HEK293T (cell line): ENCODE measurements around the gene MYL12B.

ENCODE experiments used
- FOXA1 ChIP-seq: fragments of 450-650 bp; IDR thresholded peaks from 2 replicates; pipeline ENCODE4 v1.6.1; 2016; ENCODE audit warnings: mild to moderate bottlenecking
- FOXM1 ChIP-seq: fragments of 450-650 bp; IDR thresholded peaks from 2 replicates; pipeline ENCODE4 v1.6.1; 2017; ENCODE audit warnings: mild to moderate bottlenecking, borderline replicate concordance
- HDGF ChIP-seq: fragments of 450-650 bp; IDR thresholded peaks from 2 replicates; pipeline ENCODE4 v1.6.1; 2017; ENCODE audit warnings: antibody characterized with exemption, borderline replicate concordance
- SP1 ChIP-seq: fragments of 450-650 bp; IDR thresholded peaks from 2 replicates; pipeline ENCODE4 v1.6.1; 2017
- ZNF384 ChIP-seq: fragments of 450-650 bp; IDR thresholded peaks from 2 replicates; pipeline ENCODE4 v1.6.1; 2016

DNA sequence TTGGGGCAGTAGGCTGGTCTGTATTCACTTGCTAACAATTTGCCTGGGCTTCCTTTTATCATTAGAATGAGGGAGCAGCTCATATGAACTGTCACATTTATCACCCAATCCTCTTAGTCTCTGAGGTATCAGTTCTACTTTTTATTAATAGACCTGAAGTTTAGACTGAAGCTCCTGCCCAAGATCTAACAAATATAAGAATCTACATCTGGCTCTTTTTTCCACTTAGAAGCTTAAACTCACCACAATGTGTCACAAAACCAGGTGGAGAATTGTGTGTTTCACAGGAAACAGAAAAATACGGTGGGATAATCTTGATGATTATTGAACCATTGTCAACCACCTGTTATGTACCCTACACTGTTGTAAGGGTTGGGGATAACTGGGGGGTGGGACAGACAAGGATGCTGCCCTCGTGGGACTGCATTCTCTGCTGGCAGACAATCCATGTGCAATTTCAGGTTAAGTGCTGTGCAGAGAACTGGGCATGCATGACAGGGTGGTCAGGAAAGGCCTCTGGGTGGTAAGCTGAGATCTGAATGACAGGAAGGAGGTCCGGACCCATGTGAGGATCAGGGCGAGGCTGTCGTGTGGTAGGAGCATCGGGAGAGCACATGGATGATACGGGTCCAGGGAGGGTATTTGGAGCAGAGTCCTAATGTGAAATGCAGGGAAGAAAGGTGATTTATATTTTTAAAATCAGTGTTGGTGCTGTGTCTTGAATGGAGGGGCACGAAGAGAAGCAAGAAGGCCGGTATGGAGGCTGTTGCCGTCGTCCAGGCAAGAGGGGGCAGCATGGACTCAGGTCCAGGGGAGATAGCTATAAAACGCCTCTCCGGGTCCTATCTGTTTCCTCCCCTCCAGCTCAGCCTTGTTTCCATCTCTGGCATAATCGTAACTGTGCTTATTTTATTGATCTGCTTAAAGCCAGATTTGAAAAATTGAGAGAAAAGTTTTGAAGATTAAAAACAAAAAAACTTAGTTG is 17.6 kb downstream of the MYL12B start:
- no peak for TF ChIP-seq FOXM1
- no peak for TF ChIP-seq SP1
- no peak for TF ChIP-seq FOXA1
- TF ChIP-seq ZNF384, result no peak
- no peak for TF ChIP-seq HDGF
